C4-2B (cell line): ENCODE results near the gene NF2.

Source experiments
- ZFX ChIP-seq: fragments of 450-650 bp; IDR thresholded peaks from 2 replicates; pipeline ENCODE4 v1.6.1; 2017
- TF ChIP-seq, protein P1 (sequence below): fragments of 450-650 bp; conservative IDR thresholded peaks from 2 replicates; pipeline ENCODE4 v1.5.1; 2017; ENCODE audit warnings: mild to moderate bottlenecking

DNA sequence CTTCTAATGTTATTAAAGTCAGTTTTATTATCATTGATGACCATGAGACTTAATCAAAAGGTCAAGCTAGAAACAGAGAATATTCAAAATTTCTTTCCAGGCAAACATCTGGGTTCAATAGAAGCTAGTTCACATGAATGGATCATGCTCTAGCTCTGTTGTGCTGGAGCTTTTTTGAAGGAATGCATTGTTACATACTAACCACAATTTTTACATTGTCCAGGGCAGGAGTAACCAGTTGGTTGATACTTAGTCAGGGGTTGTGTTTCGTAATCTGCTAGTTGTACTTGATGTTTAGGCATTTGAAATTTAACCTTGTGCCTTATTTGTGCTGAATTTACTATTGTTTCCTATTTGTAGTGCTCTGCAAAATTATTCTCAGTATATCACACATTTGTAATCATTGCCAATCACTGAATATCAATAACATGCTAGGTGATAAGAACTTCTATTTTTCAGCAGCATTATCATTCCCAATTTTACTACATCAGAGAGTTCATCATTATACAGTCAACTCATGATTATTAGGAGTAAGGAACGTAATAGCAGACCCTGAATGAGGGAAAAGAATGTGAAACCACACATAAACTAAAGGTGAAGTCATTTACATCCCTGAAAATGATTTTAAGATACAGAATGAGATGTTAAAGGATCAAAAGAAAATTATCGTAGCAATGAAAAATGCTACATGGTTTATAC lies 23.2 kb downstream of the NF2 start:
- TF ChIP-seq, protein P1, sequence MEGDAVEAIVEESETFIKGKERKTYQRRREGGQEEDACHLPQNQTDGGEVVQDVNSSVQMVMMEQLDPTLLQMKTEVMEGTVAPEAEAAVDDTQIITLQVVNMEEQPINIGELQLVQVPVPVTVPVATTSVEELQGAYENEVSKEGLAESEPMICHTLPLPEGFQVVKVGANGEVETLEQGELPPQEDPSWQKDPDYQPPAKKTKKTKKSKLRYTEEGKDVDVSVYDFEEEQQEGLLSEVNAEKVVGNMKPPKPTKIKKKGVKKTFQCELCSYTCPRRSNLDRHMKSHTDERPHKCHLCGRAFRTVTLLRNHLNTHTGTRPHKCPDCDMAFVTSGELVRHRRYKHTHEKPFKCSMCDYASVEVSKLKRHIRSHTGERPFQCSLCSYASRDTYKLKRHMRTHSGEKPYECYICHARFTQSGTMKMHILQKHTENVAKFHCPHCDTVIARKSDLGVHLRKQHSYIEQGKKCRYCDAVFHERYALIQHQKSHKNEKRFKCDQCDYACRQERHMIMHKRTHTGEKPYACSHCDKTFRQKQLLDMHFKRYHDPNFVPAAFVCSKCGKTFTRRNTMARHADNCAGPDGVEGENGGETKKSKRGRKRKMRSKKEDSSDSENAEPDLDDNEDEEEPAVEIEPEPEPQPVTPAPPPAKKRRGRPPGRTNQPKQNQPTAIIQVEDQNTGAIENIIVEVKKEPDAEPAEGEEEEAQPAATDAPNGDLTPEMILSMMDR = no peak
- TF ChIP-seq ZFX = no peak
